GM23338 (cell line): ENCODE results near the gene YAP1. TPM values are rescaled to one million over a fixed set of nuclear protein-coding genes. Genes with fewer than 3 reads are reported as not detected.

Experiments
- ATAC-seq: fragments of 200-7000 bp; cut with Tn5 transposase; 3 replicates; pipeline ENCODE4 v1.9.1; 2020
- DNase-seq: peaks from one replicate; pipeline ENCODE4 v3.0.0-alpha.2; 2015; ENCODE audit warnings: low spot score
- H2AFZ ChIP-seq: fragments of 200-600 bp; sonication (generic); 2 replicates; pipeline ENCODE4 v1.8.0; 2016; ENCODE audit warnings: antibody characterized with exemption, mild to moderate bottlenecking, moderate library complexity
- H3F3A ChIP-seq: fragments of 200-600 bp; sonication (generic); replicated peaks from 2 replicates; pipeline ENCODE4 v1.8.0; 2017; ENCODE audit warnings: antibody characterized with exemption, mixed run types, low read depth
- H3K27ac ChIP-seq: fragments of 200-600 bp; sonication (generic); 2 replicates; pipeline ENCODE4 v1.6.1; 2016; ENCODE audit warnings: low read depth
- H3K27me3 ChIP-seq: fragments of 200-600 bp; sonication (generic); 2 replicates; pipeline ENCODE4 v1.8.0; 2016; ENCODE audit warnings: mild to moderate bottlenecking, mixed run types, moderate library complexity; ENCODE audit not compliant: insufficient read depth
- H3K36me3 ChIP-seq: fragments of 200-600 bp; sonication (generic); 2 replicates; pipeline ENCODE4 v1.8.0; 2016; ENCODE audit warnings: mild to moderate bottlenecking; ENCODE audit not compliant: insufficient read depth
- H3K4me1 ChIP-seq: fragments of 200-600 bp; sonication (generic); 2 replicates; pipeline ENCODE4 v1.8.0; 2016; ENCODE audit warnings: mild to moderate bottlenecking, moderate library complexity; ENCODE audit not compliant: insufficient read depth
- H3K4me2 ChIP-seq: fragments of 200-600 bp; sonication (generic); 2 replicates; pipeline ENCODE4 v1.7.1; 2017; ENCODE audit warnings: mixed run types
- H3K4me3 ChIP-seq: fragments of 200-600 bp; sonication (generic); 2 replicates; pipeline ENCODE4 v1.6.1; 2016; ENCODE audit warnings: mixed run types
- H3K79me2 ChIP-seq: fragments of 200-600 bp; sonication (generic); replicated peaks from 2 replicates; pipeline ENCODE4 v1.8.0; 2017; ENCODE audit warnings: mild to moderate bottlenecking; ENCODE audit not compliant: insufficient read depth
- H3K9me2 ChIP-seq: fragments of 200-600 bp; sonication (generic); 2 replicates; pipeline ENCODE4 v1.8.0; 2017; ENCODE audit not compliant: insufficient read depth
- H4K20me1 ChIP-seq: fragments of 200-600 bp; sonication (generic); replicated peaks from 2 replicates; pipeline ENCODE4 v1.8.0; 2017; ENCODE audit warnings: mild to moderate bottlenecking; ENCODE audit not compliant: insufficient read depth
- H3K27ac Mint-ChIP-seq: 2 replicates; pipeline ENCODE4 v1.8.0; 2020; ENCODE audit warnings: inconsistent platforms, mild to moderate bottlenecking, moderate library complexity, mixed read lengths
- H3K27me3 Mint-ChIP-seq: 3 replicates; pipeline ENCODE4 v1.8.0; 2022; ENCODE audit warnings: low read depth, mild to moderate bottlenecking, moderate library complexity, mixed read lengths, inconsistent platforms; ENCODE audit not compliant: insufficient read depth, poor library complexity
- H3K36me3 Mint-ChIP-seq: 3 replicates; pipeline ENCODE4 v1.8.0; 2021; ENCODE audit warnings: low read depth, mild to moderate bottlenecking, inconsistent platforms, moderate library complexity, mixed read lengths
- H3K4me1 Mint-ChIP-seq: 3 replicates; pipeline ENCODE4 v1.8.0; 2020; ENCODE audit warnings: mild to moderate bottlenecking, inconsistent platforms, mixed read lengths
- H3K4me3 Mint-ChIP-seq: 3 replicates; pipeline ENCODE4 v1.8.0; 2021; ENCODE audit warnings: moderate library complexity, mild to moderate bottlenecking, inconsistent platforms, mixed read lengths
- H3K9me3 Mint-ChIP-seq: 3 replicates; pipeline ENCODE4 v1.8.0; 2020; ENCODE audit warnings: moderate library complexity, mild to moderate bottlenecking, inconsistent platforms, mixed read lengths
- CREB1 ChIP-seq: fragments of 250-450 bp; sonication (Bioruptor Pico); IDR thresholded peaks from 2 replicates; pipeline ENCODE4 v1.5.0; 2020; ENCODE audit warnings: low read depth, mild to moderate bottlenecking, moderate library complexity
- EZH2 ChIP-seq: fragments of 200-600 bp; sonication (generic); IDR thresholded peaks from one replicate; pipeline ENCODE4 v1.8.0; 2017; ENCODE audit warnings: antibody characterized with exemption, mild to moderate bottlenecking, low read depth; ENCODE audit not compliant: unreplicated experiment
- EZH2phosphoT487 ChIP-seq: fragments of 200-600 bp; sonication (generic); IDR thresholded peaks from one replicate; pipeline ENCODE4 v1.8.1; 2018; ENCODE audit warnings: antibody characterized with exemption; ENCODE audit not compliant: unreplicated experiment
- JUNB ChIP-seq: IDR thresholded peaks from one replicate; pipeline ENCODE4 v1.6.1; 2016; ENCODE audit warnings: antibody characterized with exemption; ENCODE audit not compliant: unreplicated experiment
- NANOG ChIP-seq: IDR thresholded peaks from 2 replicates; pipeline ENCODE4 v1.6.1; 2016; ENCODE audit warnings: antibody characterized with exemption, borderline replicate concordance
- POLR2AphosphoS5 ChIP-seq: IDR thresholded peaks from 2 replicates; pipeline ENCODE4 v1.6.1; 2016; ENCODE audit warnings: antibody characterized with exemption, low read depth
- STAT1 ChIP-seq: IDR thresholded peaks from one replicate; pipeline ENCODE4 v1.6.1; 2016; ENCODE audit warnings: antibody characterized with exemption; ENCODE audit not compliant: unreplicated experiment
- ZNF114 ChIP-seq: fragments of 250-450 bp; sonication (Bioruptor Pico); IDR thresholded peaks from 2 replicates; pipeline ENCODE4 v1.5.0; 2020; ENCODE audit warnings: mild to moderate bottlenecking, moderate library complexity
- ZNF331 ChIP-seq: fragments of 250-450 bp; sonication (Bioruptor Pico); IDR thresholded peaks from 2 replicates; pipeline ENCODE4 v1.5.0; 2020; ENCODE audit warnings: low read depth, mild to moderate bottlenecking, moderate library complexity
- ZNF462 ChIP-seq: fragments of 250-450 bp; sonication (Bioruptor Pico); IDR thresholded peaks from 2 replicates; pipeline ENCODE4 v1.5.0; 2020; ENCODE audit warnings: mild to moderate bottlenecking, moderate library complexity
- polyA plus RNA-seq: library from polyadenylated mRNA; unstranded; fragments of >200 nt; fragmentation: Nextera tagmentation; extraction: Ambion mirVana; gene quantifications from 2 replicates; pipeline ENCODE4 v1.2.1, GENCODE V29; 2016
- total RNA-seq: library from RNA; depleted of rRNA; stranded (reverse); fragments of >200 nt; shearing (Covaris generic); gene quantifications from 2 replicates; pipeline ENCODE4 v1.2.3, GENCODE V29; 2014
- TF ChIP-seq, protein P1 (sequence below): IDR thresholded peaks from 2 replicates; pipeline ENCODE4 v1.6.1; 2016; ENCODE audit warnings: antibody characterized with exemption
- TF ChIP-seq, protein P2 (sequence below), 2 experiments: fragments of 200-600 bp in 1 of 2; sonication (generic) in 1 of 2; conservative IDR thresholded peaks; 2 replicates each; pipeline versions ENCODE4 v1.5.1 to v1.6.1; 2016 to 2017; ENCODE audit warnings: antibody characterized with exemption in 2 of 2, low read depth in 2 of 2, mild to moderate bottlenecking in 2 of 2, moderate library complexity in 1 of 2
- TF ChIP-seq, protein P3 (sequence below): IDR thresholded peaks from one replicate; pipeline ENCODE4 v1.6.1; 2018; ENCODE audit warnings: antibody characterized with exemption; ENCODE audit not compliant: unreplicated experiment

The YAP1 gene
- total and polyA plus RNA-seq, 2 experiments from 2014 or later, result 17.2 to 155 TPM

GRCh38 chr11:102266099-102266498 lies 155.9 kb downstream of the YAP1 start:
- Mint-ChIP-seq H3K4me3 (no peak overlapping the region), H3K9me3 (no peaks in the 10 kb centered on the region), H3K4me1 (peaks cover 27% of the 10 kb centered on the region), H3K36me3 (no peaks in the 10 kb centered on the region), H3K27ac (no peak overlapping the region), H3K27me3 (peaks cover 10% of the 10 kb centered on the region)
- ATAC-seq (no peak), DNase-seq (no peak)
- Histone ChIP-seq H3K79me2 (no peaks in the 10 kb centered on the region), H3F3A (no peaks in the 10 kb centered on the region; the same call in 1 of the 2 replicates), H3K36me3 (no peaks in the 10 kb centered on the region), H3K4me2 (no peak overlapping the region), H3K27ac (no peak overlapping the region), H4K20me1 (no peaks in the 10 kb centered on the region), H3K9me2 (no peaks in the 10 kb centered on the region), H3K4me3 (no peak overlapping the region), H3K4me1 (peaks cover 26% of the 10 kb centered on the region), H3K27me3 (0 out of 2 replicates have a peak, but pooled peaks cover 3% of the 10 kb centered on the region), H2AFZ (no peak overlapping the region)
- TF ChIP-seq JUNB (no peak), NANOG (no peak), ZNF114 (CRISPR knock-in tag) (no peak), ZNF331 (CRISPR knock-in tag) (no peak), ZNF462 (CRISPR knock-in tag) (no peak), CREB1 (CRISPR knock-in tag) (no peak), EZH2phosphoT487 (no peak), STAT1 (no peak), EZH2 (no peak), POLR2AphosphoS5 (no peak)
- TF ChIP-seq, protein P1, sequence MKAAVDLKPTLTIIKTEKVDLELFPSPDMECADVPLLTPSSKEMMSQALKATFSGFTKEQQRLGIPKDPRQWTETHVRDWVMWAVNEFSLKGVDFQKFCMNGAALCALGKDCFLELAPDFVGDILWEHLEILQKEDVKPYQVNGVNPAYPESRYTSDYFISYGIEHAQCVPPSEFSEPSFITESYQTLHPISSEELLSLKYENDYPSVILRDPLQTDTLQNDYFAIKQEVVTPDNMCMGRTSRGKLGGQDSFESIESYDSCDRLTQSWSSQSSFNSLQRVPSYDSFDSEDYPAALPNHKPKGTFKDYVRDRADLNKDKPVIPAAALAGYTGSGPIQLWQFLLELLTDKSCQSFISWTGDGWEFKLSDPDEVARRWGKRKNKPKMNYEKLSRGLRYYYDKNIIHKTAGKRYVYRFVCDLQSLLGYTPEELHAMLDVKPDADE, result no peak
- TF ChIP-seq, protein P2, sequence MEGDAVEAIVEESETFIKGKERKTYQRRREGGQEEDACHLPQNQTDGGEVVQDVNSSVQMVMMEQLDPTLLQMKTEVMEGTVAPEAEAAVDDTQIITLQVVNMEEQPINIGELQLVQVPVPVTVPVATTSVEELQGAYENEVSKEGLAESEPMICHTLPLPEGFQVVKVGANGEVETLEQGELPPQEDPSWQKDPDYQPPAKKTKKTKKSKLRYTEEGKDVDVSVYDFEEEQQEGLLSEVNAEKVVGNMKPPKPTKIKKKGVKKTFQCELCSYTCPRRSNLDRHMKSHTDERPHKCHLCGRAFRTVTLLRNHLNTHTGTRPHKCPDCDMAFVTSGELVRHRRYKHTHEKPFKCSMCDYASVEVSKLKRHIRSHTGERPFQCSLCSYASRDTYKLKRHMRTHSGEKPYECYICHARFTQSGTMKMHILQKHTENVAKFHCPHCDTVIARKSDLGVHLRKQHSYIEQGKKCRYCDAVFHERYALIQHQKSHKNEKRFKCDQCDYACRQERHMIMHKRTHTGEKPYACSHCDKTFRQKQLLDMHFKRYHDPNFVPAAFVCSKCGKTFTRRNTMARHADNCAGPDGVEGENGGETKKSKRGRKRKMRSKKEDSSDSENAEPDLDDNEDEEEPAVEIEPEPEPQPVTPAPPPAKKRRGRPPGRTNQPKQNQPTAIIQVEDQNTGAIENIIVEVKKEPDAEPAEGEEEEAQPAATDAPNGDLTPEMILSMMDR (conservative IDR thresholded peaks at IDR 0.05; ENCODE audit: low read depth in 2 of 2), result no peak
- TF ChIP-seq, protein P3, sequence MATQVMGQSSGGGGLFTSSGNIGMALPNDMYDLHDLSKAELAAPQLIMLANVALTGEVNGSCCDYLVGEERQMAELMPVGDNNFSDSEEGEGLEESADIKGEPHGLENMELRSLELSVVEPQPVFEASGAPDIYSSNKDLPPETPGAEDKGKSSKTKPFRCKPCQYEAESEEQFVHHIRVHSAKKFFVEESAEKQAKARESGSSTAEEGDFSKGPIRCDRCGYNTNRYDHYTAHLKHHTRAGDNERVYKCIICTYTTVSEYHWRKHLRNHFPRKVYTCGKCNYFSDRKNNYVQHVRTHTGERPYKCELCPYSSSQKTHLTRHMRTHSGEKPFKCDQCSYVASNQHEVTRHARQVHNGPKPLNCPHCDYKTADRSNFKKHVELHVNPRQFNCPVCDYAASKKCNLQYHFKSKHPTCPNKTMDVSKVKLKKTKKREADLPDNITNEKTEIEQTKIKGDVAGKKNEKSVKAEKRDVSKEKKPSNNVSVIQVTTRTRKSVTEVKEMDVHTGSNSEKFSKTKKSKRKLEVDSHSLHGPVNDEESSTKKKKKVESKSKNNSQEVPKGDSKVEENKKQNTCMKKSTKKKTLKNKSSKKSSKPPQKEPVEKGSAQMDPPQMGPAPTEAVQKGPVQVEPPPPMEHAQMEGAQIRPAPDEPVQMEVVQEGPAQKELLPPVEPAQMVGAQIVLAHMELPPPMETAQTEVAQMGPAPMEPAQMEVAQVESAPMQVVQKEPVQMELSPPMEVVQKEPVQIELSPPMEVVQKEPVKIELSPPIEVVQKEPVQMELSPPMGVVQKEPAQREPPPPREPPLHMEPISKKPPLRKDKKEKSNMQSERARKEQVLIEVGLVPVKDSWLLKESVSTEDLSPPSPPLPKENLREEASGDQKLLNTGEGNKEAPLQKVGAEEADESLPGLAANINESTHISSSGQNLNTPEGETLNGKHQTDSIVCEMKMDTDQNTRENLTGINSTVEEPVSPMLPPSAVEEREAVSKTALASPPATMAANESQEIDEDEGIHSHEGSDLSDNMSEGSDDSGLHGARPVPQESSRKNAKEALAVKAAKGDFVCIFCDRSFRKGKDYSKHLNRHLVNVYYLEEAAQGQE, result no peak
